Activated B cell treated with CpG ODN at 0.5 μM for 24 hours (primary cell): ENCODE data around the gene MFF. TPM values are rescaled to one million over a fixed set of nuclear protein-coding genes. Genes with fewer than 3 reads are reported as not detected.

Experiments used
- ATAC-seq: fragments of 200-7000 bp; cut with Tn5 transposase; one replicate; pipeline ENCODE4 v1.10.0; 2021; ENCODE audit warnings: low read depth, mild to moderate bottlenecking, moderate library complexity
- CTCF ChIA-PET: fragments of 350-600 bp; sonication (Branson Sonifier 250); formaldehyde crosslinking; loops from one replicate; lab custom pipeline; 2021; ENCODE audit warnings: antibody characterized with exemption; lab: Charles Lee
- POLR2A ChIA-PET: fragments of 350-600 bp; sonication (Branson Sonifier 250); formaldehyde crosslinking; loops from one replicate; lab custom pipeline; 2021; ENCODE audit warnings: antibody characterized with exemption; lab: Charles Lee
- DNase-seq: peaks from one replicate; pipeline ENCODE4 v3.0.0; 2022
- H3K27ac Mint-ChIP-seq: one replicate; pipeline ENCODE4 v1.8.0; 2020; ENCODE audit warnings: mixed read lengths
- H3K27me3 Mint-ChIP-seq: one replicate; pipeline ENCODE4 v1.8.0; 2021; ENCODE audit warnings: mixed read lengths
- H3K36me3 Mint-ChIP-seq: one replicate; pipeline ENCODE4 v1.8.0; 2021; ENCODE audit warnings: low read depth, mixed read lengths
- H3K4me1 Mint-ChIP-seq: one replicate; pipeline ENCODE4 v1.8.0; 2021; ENCODE audit warnings: mixed read lengths
- H3K4me3 Mint-ChIP-seq: one replicate; pipeline ENCODE4 v1.8.0; 2020; ENCODE audit warnings: mild to moderate bottlenecking, mixed read lengths
- H3K9me3 Mint-ChIP-seq: one replicate; pipeline ENCODE4 v1.8.0; 2020; ENCODE audit warnings: mixed read lengths
- CTCF ChIP-seq: fragments of 200-600 bp; IDR thresholded peaks from one replicate; pipeline ENCODE4 v1.8.0; 2022; ENCODE audit warnings: antibody characterized with exemption, mild to moderate bottlenecking
- intact Hi-C: fragments of 100-400 bp; cut with micrococcal nuclease; formaldehyde crosslinking; loops from one replicate; pipeline ENCODE4 v1.15.1; 2024
- total RNA-seq: library from RNA; stranded (reverse); gene quantifications from 2 replicates; pipeline ENCODE4 v1.2.3, GENCODE V29; 2022

Gene MFF
- total RNA-seq, 1 donor from 2014 or later, result 78.9 TPM

- Mint-ChIP-seq H3K4me1 (peaks cover 4% of the 10 kb centered on the region), H3K27ac (no peak overlapping the region), H3K36me3 (no peaks in the 10 kb centered on the region), H3K9me3 (no peaks in the 10 kb centered on the region), H3K4me3 (no peak overlapping the region), H3K27me3 (no peaks in the 10 kb centered on the region)
- TF ChIP-seq CTCF, result no peak
- no peak for DNase-seq
- intact Hi-C loops, result no loop called here
- no peak for ATAC-seq
- ChIA-PET POLR2A (no interaction called here), CTCF (no interaction called here)
Measured at GRCh38 chr2:227366769-227367426, 41.8 kb downstream of the MFF start.

- Mint-ChIP-seq H3K27ac (no peak overlapping the region), H3K4me3 (no peak overlapping the region), H3K4me1 (peaks cover 4% of the 10 kb centered on the region), H3K36me3 (no peaks in the 10 kb centered on the region), H3K9me3 (no peaks in the 10 kb centered on the region), H3K27me3 (no peaks in the 10 kb centered on the region)
- ChIA-PET POLR2A (no interaction called here), CTCF (no interaction called here)
- no peak for TF ChIP-seq CTCF
- DNase-seq (no peak), ATAC-seq (no peak)
- intact Hi-C loops, result no loop called here
Measured at GRCh38 chr2:227367427-227367795, 42.4 kb downstream of the MFF start.

- CTCF ChIA-PET, result no interaction called here
- Mint-ChIP-seq H3K9me3 (no peaks in the 10 kb centered on the region), H3K4me3 (no peak overlapping the region), H3K27me3 (no peaks in the 10 kb centered on the region), H3K27ac (no peak overlapping the region), H3K36me3 (no peaks in the 10 kb centered on the region), H3K4me1 (peaks cover 4% of the 10 kb centered on the region)
- no peak for TF ChIP-seq CTCF
- ATAC-seq (no peak), DNase-seq (no peak)
- POLR2A ChIA-PET, result no interaction called here
- intact Hi-C loops, result no loop called here
Measured at GRCh38 chr2:227368574-227368973, 43.5 kb downstream of the MFF start.

- Mint-ChIP-seq H3K27ac (no peak overlapping the region), H3K36me3 (no peaks in the 10 kb centered on the region), H3K27me3 (no peaks in the 10 kb centered on the region), H3K4me1 (peaks cover under 1% of the 10 kb centered on the region), H3K9me3 (no peaks in the 10 kb centered on the region), H3K4me3 (no peak overlapping the region)
- intact Hi-C loops, result no loop called here
- DNase-seq (no peak), ATAC-seq (no peak)
- CTCF ChIA-PET, result interaction anchor here (1.4 kb wide), 1 partner anchor 396 kb away, joined by 3 read pairs; no protein-coding TSS in a partner anchor
- POLR2A ChIA-PET, result no interaction called here
- TF ChIP-seq CTCF, result no peak
Measured at GRCh38 chr2:227370092-227370491, 45.0 kb downstream of the MFF start.

- peaks cover 4% of the 10 kb centered on the region for H3K4me1 Mint-ChIP-seq
- TF ChIP-seq CTCF, result no peak
- ChIA-PET CTCF (no interaction called here), POLR2A (no interaction called here)
- ATAC-seq (no peak), DNase-seq (no peak)
- H3K27me3 Mint-ChIP-seq, result no peaks in the 10 kb centered on the region
- intact Hi-C loops, result no loop called here
- H3K36me3 Mint-ChIP-seq, result no peaks in the 10 kb centered on the region
- no peaks in the 10 kb centered on the region for H3K9me3 Mint-ChIP-seq
- H3K4me3 Mint-ChIP-seq, result no peak overlapping the region
- H3K27ac Mint-ChIP-seq, result no peak overlapping the region
Measured at GRCh38 chr2:227370791-227371312, 45.8 kb downstream of the MFF start.
